Endothelial cell of umbilical vein (primary cell): ENCODE measurements around the gene TEAD4. TPM values are rescaled to one million over a fixed set of nuclear protein-coding genes. Genes with fewer than 3 reads are reported as not detected.

Experiments
- BruUV-seq: library from RNA; stranded (reverse); fragments of 400-500 nt; replicated peaks from 2 replicates; lab custom pipeline; 2021; lab: Mats Ljungman, UMichigan
- CTCF ChIA-PET: fragments of 300-600, 350-600 bp; sonication (Branson Sonifier 250); formaldehyde crosslinking; loops from one replicate; lab custom pipeline; 2021; ENCODE audit warnings: antibody characterized with exemption, inconsistent platforms; lab: Charles Lee
- POLR2A ChIA-PET: fragments of 300-600, 350-600 bp; sonication (Branson Sonifier 250); formaldehyde crosslinking; loops from one replicate; lab custom pipeline; 2021; ENCODE audit warnings: antibody characterized with exemption, inconsistent platforms; lab: Charles Lee
- DNase-seq: peaks from one replicate; pipeline ENCODE4 v3.0.0-alpha.2; 2011; ENCODE audit warnings: low read depth, low spot score
- FAIRE-seq: peaks from 2 replicates; lab custom pipeline; 2011; peaks lifted over from hg19 to GRCh38; lab: Jason Lieb, UNC
- H2AFZ ChIP-seq: 2 replicates; pipeline ENCODE4 v1.6.0; 2012; ENCODE audit warnings: low read depth, low read length, control low read depth, inconsistent platforms
- H3K27ac ChIP-seq: 2 replicates; pipeline ENCODE4 v1.5.1; 2011; ENCODE audit warnings: low read depth, mild to moderate bottlenecking, control low read depth, low read length, moderate library complexity; ENCODE audit not compliant: insufficient read depth
- H3K27me3 ChIP-seq, 2 experiments: 2 replicates each; pipeline versions ENCODE4 v1.6.0 to v1.6.1; 2011; ENCODE audit warnings: low read length in 2 of 2, mixed read lengths in 1 of 2; ENCODE audit not compliant: control insufficient read depth in 2 of 2, insufficient read depth in 2 of 2
- H3K36me3 ChIP-seq, 2 experiments: 2 replicates in 1 of 2; 3 replicates in 1 of 2; pipeline ENCODE4 v1.5.1; 2011; ENCODE audit warnings: low read length in 2 of 2, mild to moderate bottlenecking in 1 of 2, moderate library complexity in 1 of 2; ENCODE audit not compliant: control insufficient read depth in 2 of 2, insufficient read depth in 2 of 2; ENCODE audit errors: extremely low read depth in 1 of 2
- H3K4me1 ChIP-seq: 3 replicates; pipeline ENCODE4 v1.5.1; 2011; ENCODE audit warnings: mild to moderate bottlenecking, low read length; ENCODE audit not compliant: control insufficient read depth, insufficient read depth; ENCODE audit errors: extremely low read depth
- H3K4me2 ChIP-seq: 2 replicates; pipeline ENCODE4 v1.6.1; 2011; ENCODE audit warnings: low read length, control low read depth, mixed read lengths; ENCODE audit not compliant: insufficient read depth
- H3K4me3 ChIP-seq, 3 experiments: fragments of 200-600 bp in 1 of 3; sonication (generic), shearing (Covaris generic) in 1 of 3; replicated peaks in 1 of 3; 2 replicates each; pipeline ENCODE4 v1.5.1; 2011 to 2016; ENCODE audit warnings: control low read depth in 3 of 3, low read length in 3 of 3, mild to moderate bottlenecking in 2 of 3, inconsistent platforms in 1 of 3, low read depth in 1 of 3, moderate library complexity in 1 of 3; ENCODE audit not compliant: insufficient read depth in 1 of 3
- H3K79me2 ChIP-seq: 2 replicates; pipeline ENCODE4 v1.6.0; 2012; ENCODE audit warnings: low read length, inconsistent platforms; ENCODE audit not compliant: control insufficient read depth, insufficient read depth
- H3K9ac ChIP-seq: replicated peaks from 2 replicates; pipeline ENCODE3; 2011; ENCODE audit warnings: low read length, control low read depth; ENCODE audit not compliant: insufficient read depth; ENCODE audit errors: extremely low read depth
- H3K9me1 ChIP-seq: replicated peaks from 3 replicates; pipeline ENCODE4 v1.6.0; 2011; ENCODE audit warnings: mild to moderate bottlenecking, low read length; ENCODE audit not compliant: control insufficient read depth, insufficient read depth; ENCODE audit errors: extremely low read depth
- H3K9me3 ChIP-seq: replicated peaks from 2 replicates; pipeline ENCODE4 v1.5.1; 2012; ENCODE audit warnings: low read length, inconsistent platforms; ENCODE audit not compliant: control insufficient read depth, insufficient read depth
- H4K20me1 ChIP-seq: replicated peaks from 2 replicates; pipeline ENCODE3; 2011; ENCODE audit warnings: mild to moderate bottlenecking, low read length; ENCODE audit not compliant: control insufficient read depth, insufficient read depth; ENCODE audit errors: extremely low read depth
- CTCF ChIP-seq, 2 donors: IDR thresholded peaks; 1 replicate in 1 of 2; 2 replicates in 1 of 2; pipeline ENCODE4 v1.5.1; 2011; ENCODE audit warnings: low read length in 2 of 2, mild to moderate bottlenecking in 2 of 2, moderate library complexity in 2 of 2, control low read depth in 1 of 2, inconsistent platforms in 1 of 2, low read depth in 1 of 2; ENCODE audit not compliant: insufficient read depth in 1 of 2; ENCODE audit errors: extremely low read depth in 1 of 2
- EZH2 ChIP-seq: IDR thresholded peaks from 2 replicates; pipeline ENCODE4 v1.6.1; 2012; ENCODE audit warnings: borderline replicate concordance, low read depth, mild to moderate bottlenecking, moderate library complexity, low read length, inconsistent platforms; ENCODE audit not compliant: severe bottlenecking
- FOS ChIP-seq: IDR thresholded peaks from 2 replicates; pipeline ENCODE4 v1.6.1; 2011; ENCODE audit warnings: mild to moderate bottlenecking, low read length, moderate library complexity, borderline replicate concordance; ENCODE audit not compliant: insufficient read depth
- GATA2 ChIP-seq: IDR thresholded peaks from 2 replicates; pipeline ENCODE4 v1.7.0; 2011; ENCODE audit warnings: low read depth, mild to moderate bottlenecking, moderate library complexity, mixed read lengths, low read length; ENCODE audit not compliant: insufficient read length, insufficient read depth
- JUN ChIP-seq: IDR thresholded peaks from 2 replicates; pipeline ENCODE4 v1.6.1; 2011; ENCODE audit warnings: borderline replicate concordance, low read depth; ENCODE audit not compliant: insufficient read length, insufficient read depth
- MAX ChIP-seq: IDR thresholded peaks from 2 replicates; pipeline ENCODE4 v1.6.1; 2011; ENCODE audit not compliant: insufficient read depth, insufficient read length
- MYC ChIP-seq: IDR thresholded peaks from one replicate; pipeline ENCODE4 v1.6.1; 2011; ENCODE audit warnings: mild to moderate bottlenecking, low read depth, low read length
- POLR2A ChIP-seq: IDR thresholded peaks from 2 replicates; pipeline ENCODE4 v1.6.1; 2012; ENCODE audit warnings: low read depth, mild to moderate bottlenecking, control low read depth, low read length
- POLR2AphosphoS5 ChIP-seq: IDR thresholded peaks from 2 replicates; pipeline ENCODE4 v1.6.1; 2012; ENCODE audit warnings: low read depth, mild to moderate bottlenecking, control low read depth, low read length, moderate library complexity; ENCODE audit not compliant: insufficient read depth
- dilution Hi-C: fragments of 300-500 bp; cut with MboI; formaldehyde crosslinking; loops from one replicate; pipeline ENCODE4 v1.15.0; 2019; ENCODE audit warnings: low sequenced_read_pairs; ENCODE audit not compliant: extremely low pct_ligation_motif_present
- intact Hi-C: fragments of 100-400 bp; cut with micrococcal nuclease; formaldehyde crosslinking; loops from one replicate; pipeline ENCODE4 v1.10.0; 2022
- polyA plus RNA-seq, 4 experiments: library from polyadenylated mRNA; depleted of rRNA in 3 of 4; stranded (reverse) in 3 of 4; unstranded in 1 of 4; fragments of >200 nt; gene quantifications; 2 replicates each; pipeline versions ENCODE4 v1.2.1 to v1.2.3, GENCODE V29; 2011 to 2012; ENCODE audit warnings: missing spikeins in 1 of 4
- total RNA-seq: library from RNA; stranded (reverse); gene quantifications from 2 replicates; pipeline ENCODE4 v1.2.3, GENCODE V29; 2021

TEAD4 gene
- total and polyA plus RNA-seq, 2 donors (not counting 3 experiments of a cell fraction or from before 2014, with no cell fraction given): 34.4 to 46.0 TPM

GRCh38 chr12:3081886-3082285, 122.7 kb downstream of the TEAD4 start:
- no peak for TF ChIP-seq EZH2
- no peak for TF ChIP-seq GATA2
- TF ChIP-seq MYC: no peak
- TF ChIP-seq POLR2AphosphoS5: no peak
- no peak for TF ChIP-seq CTCF (IDR thresholded peaks at IDR 0.05; ENCODE audit: extremely low read depth in 1 of 2, insufficient read depth in 1 of 2, low read depth in 1 of 2, low read length in 2 of 2)
- no peak for TF ChIP-seq FOS
- no peak for TF ChIP-seq MAX
- no peak for TF ChIP-seq POLR2A
- no peak for TF ChIP-seq JUN
- Histone ChIP-seq H4K20me1 (no peaks in the 10 kb centered on the region), H3K4me3 (no peak overlapping the region), H3K9me3 (no peaks in the 10 kb centered on the region), H3K79me2 (peaks cover 4% of the 10 kb centered on the region), H3K27ac (no peak overlapping the region), H2AFZ (no peak overlapping the region), H3K4me2 (no peak overlapping the region), H3K36me3 (no peaks in the 10 kb centered on the region), H3K27me3 (no peaks in the 10 kb centered on the region), H3K4me1 (peaks cover 24% of the 10 kb centered on the region), H3K9me1 (no peaks in the 10 kb centered on the region), H3K9ac (no peak overlapping the region)
- intact Hi-C loops: loop anchor here (2.0 kb wide), 1 partner anchor 15 kb away; no protein-coding TSS in a partner anchor
- dilution Hi-C loops: no loop called here
- POLR2A ChIA-PET: no interaction called here
- BruUV-seq: no TSS peak
- FAIRE-seq (no peak), DNase-seq (no peak)
- CTCF ChIA-PET: interaction anchor here (1.1 to 2.3 kb wide), 2 partner anchors 42 to 193 kb away, joined by 3 to 9 read pairs; no protein-coding TSS in a partner anchor
